ENCODE results near the gene STK33. TPM values are rescaled to one million over a fixed set of nuclear protein-coding genes. Genes with fewer than 3 reads are reported as not detected.

STK33 gene
- total RNA-seq, 1 experiment from 2014 or later: 10.9 TPM

GRCh38 chr11:8634498-8634897 lies 40.5 kb upstream of the STK33 start:
- ChIA-PET POLR2A (no interaction called here), RAD21 (ENCODE audit: low non-redundant PET in 1 of 2, low total read pairs in 2 of 2, uncharacterized antibody in 2 of 2, unreplicated experiment in 2 of 2) (no interaction called here), CTCF (no interaction called here)
- Histone ChIP-seq H3K4me3 (replicated peaks in 1 of 2; ENCODE audit: low read depth in 1 of 2, low read length in 2 of 2) (no peak overlapping the region), H3K36me3 (ENCODE audit: control insufficient read depth in 1 of 2, insufficient read depth in 2 of 2, low read length in 2 of 2) (peaks cover 34 to 40% of the 10 kb centered on the region in 2 experiments; a peak in 3 of 4 replicates), H3K9me3 (ENCODE audit: control insufficient read depth in 1 of 2, insufficient read depth in 1 of 2, low read depth in 1 of 2, low read length in 2 of 2) (no peaks in the 10 kb centered on the region), H3K9me2 (ENCODE audit: insufficient read depth) (no peaks in the 10 kb centered on the region), H2AFZ (ENCODE audit: low read depth, low read length, poor library complexity, severe bottlenecking) (no peak overlapping the region), H3K4me1 (ENCODE audit: control insufficient read depth in 1 of 2, insufficient read depth in 2 of 2, low read length in 2 of 2) (no peaks in the 10 kb centered on the region), H3K4me2 (ENCODE audit: low read length) (no peak overlapping the region), H3K27me3 (ENCODE audit: insufficient read depth, low read length) (no peaks in the 10 kb centered on the region), H4K20me1 (ENCODE audit: insufficient read depth) (no peaks in the 10 kb centered on the region), H3K27ac (ENCODE audit: low read depth, low read length) (no peak overlapping the region), H3K9ac (ENCODE audit: low read length) (no peak overlapping the region), H3K79me2 (ENCODE audit: insufficient read depth, low read length) (no peaks in the 10 kb centered on the region)
- TF ChIP-seq CEBPB (IDR thresholded peaks at IDR 0.05; ENCODE audit: low read depth): no peak
- no peak for TF ChIP-seq EGR1 (IDR thresholded peaks at IDR 0.05; ENCODE audit: low read depth)
- TF ChIP-seq CTCF (IDR thresholded peaks at IDR 0.05 in 2 of 3, conservative IDR thresholded peaks at IDR 0.05 in 1 of 3; ENCODE audit: borderline replicate concordance in 1 of 3, insufficient read depth in 1 of 3, low read depth in 2 of 3, low read length in 2 of 3): no peak
- TF ChIP-seq POLR2A (IDR thresholded peaks at IDR 0.05; ENCODE audit: borderline replicate concordance, extremely low read depth, insufficient read depth, insufficient read length): no peak
- TF ChIP-seq SIN3A (IDR thresholded peaks at IDR 0.05; ENCODE audit: low read depth): no peak
- no peak for TF ChIP-seq FOSL1 (IDR thresholded peaks at IDR 0.05; ENCODE audit: low read depth)
- TF ChIP-seq TCF7L2 (IDR thresholded peaks at IDR 0.05; ENCODE audit: borderline replicate concordance, extremely low read depth, insufficient read depth, insufficient read length): no peak
- TF ChIP-seq EZH2phosphoT487 (IDR thresholded peaks at IDR 0.05; ENCODE audit: borderline replicate concordance): no peak
- TF ChIP-seq POLR2AphosphoS5 (IDR thresholded peaks at IDR 0.05; ENCODE audit: low read depth, low read length): no peak
- TF ChIP-seq ZNF274 (IDR thresholded peaks at IDR 0.05; ENCODE audit: low read depth, low read length): no peak
- TF ChIP-seq YY1 (IDR thresholded peaks at IDR 0.05; ENCODE audit: extremely low read depth, insufficient replicate concordance, low read depth, low read length): no peak
- TF ChIP-seq SRF (IDR thresholded peaks at IDR 0.05; ENCODE audit: low read depth): no peak
- TF ChIP-seq ZBTB33 (IDR thresholded peaks at IDR 0.05; ENCODE audit: extremely low read depth, insufficient replicate concordance, low read length): no peak
- BruUV-seq (replicated peaks): no TSS peak
- DNase-seq (ENCODE audit: low read depth, low spot score) (no peak), ATAC-seq (no peak)
- intact Hi-C loops (cut with micrococcal nuclease): no loop called here
